ENCODE data around the gene CACNA1I.

Gene CACNA1I

DNA sequence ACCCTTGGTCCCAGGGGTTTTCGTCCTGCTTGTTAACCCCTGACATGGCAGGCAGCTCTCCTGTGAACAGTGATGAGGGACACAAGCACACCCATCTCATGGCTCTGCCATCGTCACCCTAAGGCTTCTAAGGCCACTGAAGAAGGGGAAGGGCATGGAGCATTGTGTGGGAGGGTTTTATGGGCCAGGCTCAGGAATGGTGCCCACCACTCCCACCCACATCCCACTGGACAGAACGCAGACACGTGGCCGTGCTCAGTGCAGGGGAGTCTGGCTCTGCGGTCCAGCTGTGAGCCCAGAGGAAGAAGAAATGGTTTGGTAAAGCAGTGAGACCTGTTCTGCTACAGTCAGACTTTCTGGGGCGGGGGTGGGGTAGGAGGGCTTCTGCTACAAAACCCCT is 130.0 kb downstream of the CACNA1I start (continued):
- no peak for TF ChIP-seq PATZ1 (tag by site-specific recombination; IDR thresholded peaks at IDR 0.05)
- peak; percentile 57 for TF ChIP-seq ZFHX2 (tag by site-specific recombination; conservative IDR thresholded peaks at IDR 0.05)
- TF ChIP-seq ZBTB7A (tag by site-specific recombination; IDR thresholded peaks at IDR 0.05; ENCODE audit: low read depth): no peak
- no peak for TF ChIP-seq ZNF138 (tag by site-specific recombination; IDR thresholded peaks at IDR 0.05; ENCODE audit: borderline replicate concordance)
- no peak for TF ChIP-seq BCL6B (tag by site-specific recombination; IDR thresholded peaks at IDR 0.05)
- no peak for TF ChIP-seq MYNN (tag by site-specific recombination; IDR thresholded peaks at IDR 0.05; ENCODE audit: borderline replicate concordance)

DNA sequence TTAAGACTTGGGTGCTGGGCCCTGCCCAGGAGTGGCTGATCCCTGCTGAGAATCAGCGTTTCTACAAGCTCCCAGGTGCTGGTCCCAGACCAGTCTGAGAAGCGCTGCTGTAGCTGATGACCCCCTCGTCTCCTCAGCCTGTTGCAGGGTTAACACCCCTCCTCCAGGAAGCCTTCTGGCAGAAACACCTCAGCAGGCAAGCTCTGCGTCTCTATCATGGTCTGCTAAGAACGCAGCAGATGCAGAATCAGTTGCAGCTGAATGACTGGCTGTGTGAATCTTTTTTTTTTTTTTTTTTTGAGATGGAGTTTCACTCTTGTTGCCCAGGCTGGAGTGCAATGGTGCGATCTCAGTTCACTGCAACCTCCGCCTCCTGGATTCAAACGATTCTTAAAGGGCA is 132.5 kb downstream of the CACNA1I start:
- ChIA-PET POLR2A (no interaction called here), CTCF (no interaction called here)
- TF ChIP-seq, protein P1, sequence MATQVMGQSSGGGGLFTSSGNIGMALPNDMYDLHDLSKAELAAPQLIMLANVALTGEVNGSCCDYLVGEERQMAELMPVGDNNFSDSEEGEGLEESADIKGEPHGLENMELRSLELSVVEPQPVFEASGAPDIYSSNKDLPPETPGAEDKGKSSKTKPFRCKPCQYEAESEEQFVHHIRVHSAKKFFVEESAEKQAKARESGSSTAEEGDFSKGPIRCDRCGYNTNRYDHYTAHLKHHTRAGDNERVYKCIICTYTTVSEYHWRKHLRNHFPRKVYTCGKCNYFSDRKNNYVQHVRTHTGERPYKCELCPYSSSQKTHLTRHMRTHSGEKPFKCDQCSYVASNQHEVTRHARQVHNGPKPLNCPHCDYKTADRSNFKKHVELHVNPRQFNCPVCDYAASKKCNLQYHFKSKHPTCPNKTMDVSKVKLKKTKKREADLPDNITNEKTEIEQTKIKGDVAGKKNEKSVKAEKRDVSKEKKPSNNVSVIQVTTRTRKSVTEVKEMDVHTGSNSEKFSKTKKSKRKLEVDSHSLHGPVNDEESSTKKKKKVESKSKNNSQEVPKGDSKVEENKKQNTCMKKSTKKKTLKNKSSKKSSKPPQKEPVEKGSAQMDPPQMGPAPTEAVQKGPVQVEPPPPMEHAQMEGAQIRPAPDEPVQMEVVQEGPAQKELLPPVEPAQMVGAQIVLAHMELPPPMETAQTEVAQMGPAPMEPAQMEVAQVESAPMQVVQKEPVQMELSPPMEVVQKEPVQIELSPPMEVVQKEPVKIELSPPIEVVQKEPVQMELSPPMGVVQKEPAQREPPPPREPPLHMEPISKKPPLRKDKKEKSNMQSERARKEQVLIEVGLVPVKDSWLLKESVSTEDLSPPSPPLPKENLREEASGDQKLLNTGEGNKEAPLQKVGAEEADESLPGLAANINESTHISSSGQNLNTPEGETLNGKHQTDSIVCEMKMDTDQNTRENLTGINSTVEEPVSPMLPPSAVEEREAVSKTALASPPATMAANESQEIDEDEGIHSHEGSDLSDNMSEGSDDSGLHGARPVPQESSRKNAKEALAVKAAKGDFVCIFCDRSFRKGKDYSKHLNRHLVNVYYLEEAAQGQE (tag by site-specific recombination; IDR thresholded peaks at IDR 0.05): no peak
- TF ChIP-seq ZNF426 (tag by site-specific recombination; IDR thresholded peaks at IDR 0.05) (no peak), PRDM1 (tag by site-specific recombination; IDR thresholded peaks at IDR 0.05) (no peak)
- Histone ChIP-seq H3K36me3 (ENCODE audit: control insufficient read depth in 2 of 2, insufficient read depth in 1 of 2, low read length in 2 of 2) (no peaks in the 10 kb centered on the region), H3K27ac (ENCODE audit: extremely low read depth, low read depth, low read length) (no peak overlapping the region), H3K9me3 (ENCODE audit: control insufficient read depth, insufficient read depth, low read depth, low read length) (no peaks in the 10 kb centered on the region), H3K4me1 (ENCODE audit: control insufficient read depth, insufficient read depth, low read length) (no peaks in the 10 kb centered on the region), H3K4me3 (ENCODE audit: low read depth, low read length) (no peak overlapping the region)

DNA sequence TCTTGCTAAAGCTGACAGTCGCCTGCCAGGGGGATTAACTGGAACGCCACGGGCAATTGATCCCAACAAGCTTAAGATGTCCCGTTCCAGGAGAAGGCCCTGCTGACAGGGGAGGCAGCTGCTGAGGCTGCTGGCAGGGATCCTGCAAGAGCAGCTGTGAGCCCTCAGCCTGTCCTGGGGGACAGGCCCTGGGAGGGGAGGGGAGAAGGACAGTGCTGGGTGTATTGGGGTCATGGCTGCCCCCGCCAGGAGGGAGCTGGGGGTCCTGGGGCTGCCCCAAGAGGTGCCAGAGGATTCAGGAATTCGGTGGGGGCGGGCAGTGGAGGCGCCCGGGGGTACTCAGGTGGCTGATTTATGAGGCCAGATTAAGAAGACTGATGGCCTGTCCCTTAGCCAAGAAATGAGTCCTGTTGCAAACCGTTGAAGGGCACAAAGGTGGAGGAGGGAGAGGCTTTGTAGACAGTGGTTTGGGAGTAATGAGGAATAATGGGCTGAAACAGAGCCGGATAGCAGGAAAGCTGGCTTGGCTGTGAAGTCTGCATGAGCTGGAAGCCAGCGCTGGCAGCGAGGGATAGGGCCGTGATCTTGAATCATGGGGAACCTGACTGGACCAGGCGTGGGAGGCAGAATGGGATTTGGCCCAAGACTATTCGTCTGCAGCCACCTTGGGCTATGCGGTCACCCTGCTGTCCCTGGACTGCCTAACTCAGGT is 133.5 kb downstream of the CACNA1I start:
- no peaks in the 10 kb centered on the region for H3K4me1 ChIP-seq (ENCODE audit: control insufficient read depth, insufficient read depth, low read length)
- CTCF ChIA-PET: interaction anchor here (0.7 kb wide), 1 partner anchor 527 kb away, joined by 3 read pairs; no protein-coding TSS in a partner anchor

More for the DNA sequence above, 133.5 kb downstream of the CACNA1I start:
- no peaks in the 10 kb centered on the region for H3K9me3 ChIP-seq (ENCODE audit: control insufficient read depth, insufficient read depth, low read depth, low read length)
- H3K36me3 ChIP-seq (ENCODE audit: control insufficient read depth in 2 of 2, insufficient read depth in 1 of 2, low read length in 2 of 2): no peaks in the 10 kb centered on the region
- POLR2A ChIA-PET: interaction anchor here (0.6 kb wide), 1 partner anchor 112 kb away, joined by 4 read pairs; no protein-coding TSS in a partner anchor
- TF ChIP-seq ZIC2 (tag by site-specific recombination; IDR thresholded peaks at IDR 0.05) (peak; percentile 94), GFI1B (tag by site-specific recombination; IDR thresholded peaks at IDR 0.05) (no peak), ZFP41 (tag by site-specific recombination; IDR thresholded peaks at IDR 0.05; ENCODE audit: borderline replicate concordance) (no peak)
- TF ChIP-seq, protein P2, sequence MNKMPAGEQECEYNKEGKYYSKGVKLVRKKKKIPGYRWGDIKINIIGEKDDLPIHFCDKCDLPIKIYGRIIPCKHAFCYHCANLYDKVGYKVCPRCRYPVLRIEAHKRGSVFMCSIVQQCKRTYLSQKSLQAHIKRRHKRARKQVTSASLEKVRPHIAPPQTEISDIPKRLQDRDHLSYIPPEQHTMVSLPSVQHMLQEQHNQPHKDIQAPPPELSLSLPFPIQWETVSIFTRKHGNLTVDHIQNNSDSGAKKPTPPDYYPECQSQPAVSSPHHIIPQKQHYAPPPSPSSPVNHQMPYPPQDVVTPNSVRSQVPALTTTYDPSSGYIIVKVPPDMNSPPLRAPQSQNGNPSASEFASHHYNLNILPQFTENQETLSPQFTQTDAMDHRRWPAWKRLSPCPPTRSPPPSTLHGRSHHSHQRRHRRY (tag by site-specific recombination; IDR thresholded peaks at IDR 0.05): no peak
- no peak overlapping the region for H3K27ac ChIP-seq (ENCODE audit: extremely low read depth, low read depth, low read length)
- no peak overlapping the region for H3K4me3 ChIP-seq (ENCODE audit: low read depth, low read length)

Measured in HEK293 (cell line).